Activated CD8-positive, alpha-beta T cell treated with anti-CD3 and anti-CD28 coated beads for 36 hours (primary cell): ENCODE measurements around the gene TEP1. TPM values are rescaled to one million over a fixed set of nuclear protein-coding genes. Genes with fewer than 3 reads are reported as not detected.

Source experiments
- ATAC-seq: fragments of 200-7000 bp; cut with Tn5 transposase; one replicate; pipeline ENCODE4 v1.10.0; 2021; ENCODE audit warnings: mild to moderate bottlenecking, moderate library complexity
- CTCF ChIA-PET: fragments of 350-600 bp; sonication (Branson Sonifier 250); formaldehyde crosslinking; loops from one replicate; lab custom pipeline; 2021; ENCODE audit warnings: antibody characterized with exemption; lab: Charles Lee
- POLR2A ChIA-PET: fragments of 350-600 bp; sonication (Branson Sonifier 250); formaldehyde crosslinking; loops from one replicate; lab custom pipeline; 2021; ENCODE audit warnings: antibody characterized with exemption; lab: Charles Lee
- DNase-seq: peaks from one replicate; pipeline ENCODE4 v3.0.0-alpha.2; 2020
- H3K27ac Mint-ChIP-seq: one replicate; pipeline ENCODE4 v1.8.0; 2021; ENCODE audit warnings: mild to moderate bottlenecking, mixed read lengths
- H3K27me3 Mint-ChIP-seq: one replicate; pipeline ENCODE4 v1.8.0; 2021; ENCODE audit warnings: mixed read lengths
- H3K36me3 Mint-ChIP-seq: one replicate; pipeline ENCODE4 v1.8.0; 2021; ENCODE audit warnings: low read depth, mixed read lengths
- H3K4me1 Mint-ChIP-seq: one replicate; pipeline ENCODE4 v1.8.0; 2021; ENCODE audit warnings: low read depth, mixed read lengths
- H3K4me3 Mint-ChIP-seq: one replicate; pipeline ENCODE4 v1.8.0; 2021; ENCODE audit warnings: mild to moderate bottlenecking, moderate library complexity, mixed read lengths
- H3K9me3 Mint-ChIP-seq: one replicate; pipeline ENCODE4 v1.8.0; 2021; ENCODE audit warnings: mixed read lengths
- CTCF ChIP-seq: fragments of 200-600 bp; IDR thresholded peaks from one replicate; pipeline ENCODE4 v1.8.0; 2022; ENCODE audit warnings: antibody characterized with exemption, mild to moderate bottlenecking
- intact Hi-C: fragments of 100-400 bp; cut with micrococcal nuclease; formaldehyde crosslinking; loops from one replicate; pipeline ENCODE4 v1.10.0; 2022
- total RNA-seq, 2 experiments: library from RNA; stranded (reverse); gene quantifications; one replicate each; pipeline ENCODE4 v1.2.3, GENCODE V29; 2021

Gene TEP1
- total RNA-seq, 2 experiments from 2014 or later, result 22.8 to 25.3 TPM

GRCh38 chr14:20412411-20412810, 890 bp downstream of the TEP1 start:
- H3K36me3 Mint-ChIP-seq, result peaks cover 8% of the 10 kb centered on the region
- H3K27ac Mint-ChIP-seq, result peak overlapping the region; percentile 97
- H3K9me3 Mint-ChIP-seq, result no peaks in the 10 kb centered on the region
- intact Hi-C loops, result loop anchor here (2.0 to 5.0 kb wide), 3 partner anchors 42 to 200 kb away; partner anchors contain the start of genes APEX1, CCNB1IP1 and OSGEP
- TF ChIP-seq CTCF, result no peak
- peak overlapping the region; percentile 92 for H3K4me3 Mint-ChIP-seq
- no peaks in the 10 kb centered on the region for H3K27me3 Mint-ChIP-seq
- ATAC-seq (peak; percentile 11), DNase-seq (no peak)
- H3K4me1 Mint-ChIP-seq, result peaks cover 41% of the 10 kb centered on the region
- POLR2A ChIA-PET, result interaction anchor here (0.6 to 4.7 kb wide), 5 partner anchors 16 to 70 kb away, joined by 3 to 43 read pairs (median 23); partner anchors contain the start of genes APEX1, OSGEP and PNP
- CTCF ChIA-PET, result interaction anchor here (1.0 to 3.9 kb wide), 4 partner anchors 12 to 195 kb away, joined by 3 to 72 read pairs (median 18); partner anchors contain the start of genes APEX1 and OSGEP

GRCh38 chr14:20409226-20409625, 4.1 kb downstream of the TEP1 start:
- intact Hi-C loops, result no loop called here
- Mint-ChIP-seq H3K9me3 (no peaks in the 10 kb centered on the region), H3K4me1 (peaks cover 43% of the 10 kb centered on the region), H3K4me3 (no peak overlapping the region), H3K36me3 (peaks cover 28% of the 10 kb centered on the region), H3K27ac (peak overlapping the region; percentile 7), H3K27me3 (no peaks in the 10 kb centered on the region)
- ChIA-PET POLR2A (interaction anchor here (1.5 kb wide), 1 partner anchor 19 kb away, joined by 3 read pairs; no protein-coding TSS in a partner anchor), CTCF (interaction anchor here (1.8 kb wide), 1 partner anchor 201 kb away, joined by 6 read pairs; no protein-coding TSS in a partner anchor)
- no peak for DNase-seq
- no peak for TF ChIP-seq CTCF
- ATAC-seq, result no peak

GRCh38 chr14:20403521-20403920, 9.8 kb downstream of the TEP1 start:
- TF ChIP-seq CTCF, result no peak
- H3K27ac Mint-ChIP-seq, result no peak overlapping the region
- H3K9me3 Mint-ChIP-seq, result no peaks in the 10 kb centered on the region
- peaks cover 39% of the 10 kb centered on the region for H3K4me1 Mint-ChIP-seq
- H3K36me3 Mint-ChIP-seq, result peaks cover 56% of the 10 kb centered on the region
- intact Hi-C loops, result no loop called here
- ChIA-PET CTCF (interaction anchor here (1.8 to 3.5 kb wide), 2 partner anchors 11 to 76 kb away, joined by 6 to 27 read pairs; no protein-coding TSS in a partner anchor), POLR2A (no interaction called here)
- ATAC-seq (no peak), DNase-seq (no peak)
- no peaks in the 10 kb centered on the region for H3K27me3 Mint-ChIP-seq
- no peak overlapping the region for H3K4me3 Mint-ChIP-seq

GRCh38 chr14:20400965-20401593, 12.2 kb downstream of the TEP1 start:
- intact Hi-C loops, result no loop called here
- ATAC-seq, result peak; percentile 95
- no peak for TF ChIP-seq CTCF
- CTCF ChIA-PET, result interaction anchor here (0.8 to 3.9 kb wide), 3 partner anchors 10 to 86 kb away, joined by 3 to 33 read pairs (median 4); partner anchors contain the start of gene TEP1
- Mint-ChIP-seq H3K27me3 (no peaks in the 10 kb centered on the region), H3K36me3 (peaks cover 44% of the 10 kb centered on the region), H3K27ac (peak overlapping the region; percentile 89), H3K9me3 (no peaks in the 10 kb centered on the region), H3K4me1 (peaks cover 34% of the 10 kb centered on the region), H3K4me3 (peak overlapping the region; percentile 25)
- DNase-seq, result peak; percentile 28
- POLR2A ChIA-PET, result interaction anchor here (0.9 to 1.6 kb wide), 5 partner anchors 9 to 73 kb away, joined by 3 to 5 read pairs (median 4); partner anchors contain the start of gene TEP1

DNA sequence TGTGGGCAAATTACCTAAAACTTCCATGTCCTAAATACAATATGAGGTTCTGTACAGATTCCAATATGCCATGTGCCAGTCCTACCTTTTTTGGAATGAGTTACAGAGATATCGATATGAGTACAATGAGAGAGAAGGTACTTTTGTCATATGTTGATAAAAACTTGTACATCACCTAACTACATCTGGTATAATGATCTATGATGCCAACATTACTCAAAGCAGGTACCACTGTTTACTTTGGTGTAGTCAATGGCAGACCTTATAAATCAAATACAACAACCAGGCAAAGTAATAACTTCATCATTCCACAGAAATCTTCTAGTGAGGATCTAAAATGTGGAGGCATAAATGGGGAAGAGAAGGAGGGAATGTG, 12.7 kb downstream of the TEP1 start:
- CTCF ChIA-PET, result interaction anchor here (3.9 kb wide), 1 partner anchor 14 kb away, joined by 33 read pairs; the partner anchor contains the start of gene TEP1
- DNase-seq, result no peak
- ATAC-seq, result peak; percentile 41
- intact Hi-C loops, result no loop called here
- peaks cover 33% of the 10 kb centered on the region for H3K4me1 Mint-ChIP-seq
- POLR2A ChIA-PET, result interaction anchor here (1.0 to 1.1 kb wide), 2 partner anchors 13 to 29 kb away, joined by 4 read pairs; partner anchors contain the start of gene TEP1
- H3K27me3 Mint-ChIP-seq, result no peaks in the 10 kb centered on the region
- TF ChIP-seq CTCF, result no peak
- peaks cover 46% of the 10 kb centered on the region for H3K36me3 Mint-ChIP-seq
- no peaks in the 10 kb centered on the region for H3K9me3 Mint-ChIP-seq
- peak overlapping the region; percentile 89 for H3K27ac Mint-ChIP-seq
- peak overlapping the region; percentile 25 for H3K4me3 Mint-ChIP-seq
